ENCODE measurements around the gene LAMP1.
"Not testable (repeated sequence)": the region's sequence is repeated elsewhere in the genome, so short reads cannot be mapped to it uniquely, and the experiment has no call there.

LAMP1 gene

DNA sequence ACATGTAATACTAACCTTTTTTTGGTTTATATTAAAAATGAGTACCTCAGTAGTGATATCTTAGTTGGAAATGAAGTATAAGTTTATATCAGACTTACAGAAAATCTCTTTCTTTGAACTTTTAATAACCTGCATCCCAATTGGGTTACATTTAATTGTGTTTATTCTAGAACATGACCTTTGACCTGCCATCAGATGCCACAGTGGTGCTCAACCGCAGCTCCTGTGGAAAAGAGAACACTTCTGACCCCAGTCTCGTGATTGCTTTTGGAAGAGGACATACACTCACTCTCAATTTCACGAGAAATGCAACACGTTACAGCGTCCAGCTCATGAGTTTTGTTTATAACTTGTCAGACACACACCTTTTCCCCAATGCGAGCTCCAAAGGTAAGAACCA lies 12.4 kb downstream of the LAMP1 start:
- Histone ChIP-seq H3K4me1 (no peaks in the 10 kb centered on the region), H3K4me3 (ENCODE audit: low read depth, low read length) (no peak overlapping the region), H2AFZ (no peak overlapping the region), H3K9ac (no peak overlapping the region), H3K27me3 (ENCODE audit: control insufficient read depth, insufficient read depth, low read length) (no peaks in the 10 kb centered on the region), H3K4me2 (ENCODE audit: low read length) (no peak overlapping the region), H3K36me3 (ENCODE audit: control insufficient read depth, insufficient read depth, low read length) (no peaks in the 10 kb centered on the region), H3K27ac (no peak overlapping the region), H3K9me3 (ENCODE audit: control insufficient read depth, low read length) (no peaks in the 10 kb centered on the region), H3K79me2 (peaks cover 24% of the 10 kb centered on the region)
- TF ChIP-seq, protein P1, sequence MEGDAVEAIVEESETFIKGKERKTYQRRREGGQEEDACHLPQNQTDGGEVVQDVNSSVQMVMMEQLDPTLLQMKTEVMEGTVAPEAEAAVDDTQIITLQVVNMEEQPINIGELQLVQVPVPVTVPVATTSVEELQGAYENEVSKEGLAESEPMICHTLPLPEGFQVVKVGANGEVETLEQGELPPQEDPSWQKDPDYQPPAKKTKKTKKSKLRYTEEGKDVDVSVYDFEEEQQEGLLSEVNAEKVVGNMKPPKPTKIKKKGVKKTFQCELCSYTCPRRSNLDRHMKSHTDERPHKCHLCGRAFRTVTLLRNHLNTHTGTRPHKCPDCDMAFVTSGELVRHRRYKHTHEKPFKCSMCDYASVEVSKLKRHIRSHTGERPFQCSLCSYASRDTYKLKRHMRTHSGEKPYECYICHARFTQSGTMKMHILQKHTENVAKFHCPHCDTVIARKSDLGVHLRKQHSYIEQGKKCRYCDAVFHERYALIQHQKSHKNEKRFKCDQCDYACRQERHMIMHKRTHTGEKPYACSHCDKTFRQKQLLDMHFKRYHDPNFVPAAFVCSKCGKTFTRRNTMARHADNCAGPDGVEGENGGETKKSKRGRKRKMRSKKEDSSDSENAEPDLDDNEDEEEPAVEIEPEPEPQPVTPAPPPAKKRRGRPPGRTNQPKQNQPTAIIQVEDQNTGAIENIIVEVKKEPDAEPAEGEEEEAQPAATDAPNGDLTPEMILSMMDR (IDR thresholded peaks at IDR 0.05), result no peak

DNA sequence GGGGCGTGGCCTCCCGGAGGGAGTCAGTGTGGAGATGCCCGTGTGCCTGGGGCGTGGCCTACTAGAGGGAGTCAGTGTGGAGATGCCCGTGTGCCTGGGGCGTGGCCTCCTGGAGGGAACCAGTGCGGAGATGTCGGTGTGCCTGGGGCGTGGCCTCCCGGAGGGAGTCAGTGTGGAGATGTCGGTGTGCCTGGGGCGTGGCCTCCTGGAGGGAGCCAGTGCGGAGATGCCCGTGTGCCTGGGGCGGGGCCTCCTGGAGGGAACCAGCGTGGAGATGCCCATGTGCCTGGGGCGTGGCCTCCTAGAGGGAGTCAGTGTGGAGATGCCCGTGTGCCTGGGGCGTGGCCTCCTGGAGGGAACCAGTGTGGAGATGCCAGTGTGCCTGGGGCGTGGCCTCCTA lies 17.1 kb downstream of the LAMP1 start:
- not testable (repeated sequence) for H3K4me3 ChIP-seq (ENCODE audit: low read depth, low read length); H3K36me3 ChIP-seq (ENCODE audit: control insufficient read depth, insufficient read depth, low read length); H3K4me1 ChIP-seq; H2AFZ ChIP-seq; H3K4me2 ChIP-seq (ENCODE audit: low read length); H3K27me3 ChIP-seq (ENCODE audit: control insufficient read depth, insufficient read depth, low read length); H3K27ac ChIP-seq; H3K9me3 ChIP-seq (ENCODE audit: control insufficient read depth, low read length); H3K9ac ChIP-seq
- H3K79me2 ChIP-seq, result peaks cover 14% of the 10 kb centered on the region

DNA sequence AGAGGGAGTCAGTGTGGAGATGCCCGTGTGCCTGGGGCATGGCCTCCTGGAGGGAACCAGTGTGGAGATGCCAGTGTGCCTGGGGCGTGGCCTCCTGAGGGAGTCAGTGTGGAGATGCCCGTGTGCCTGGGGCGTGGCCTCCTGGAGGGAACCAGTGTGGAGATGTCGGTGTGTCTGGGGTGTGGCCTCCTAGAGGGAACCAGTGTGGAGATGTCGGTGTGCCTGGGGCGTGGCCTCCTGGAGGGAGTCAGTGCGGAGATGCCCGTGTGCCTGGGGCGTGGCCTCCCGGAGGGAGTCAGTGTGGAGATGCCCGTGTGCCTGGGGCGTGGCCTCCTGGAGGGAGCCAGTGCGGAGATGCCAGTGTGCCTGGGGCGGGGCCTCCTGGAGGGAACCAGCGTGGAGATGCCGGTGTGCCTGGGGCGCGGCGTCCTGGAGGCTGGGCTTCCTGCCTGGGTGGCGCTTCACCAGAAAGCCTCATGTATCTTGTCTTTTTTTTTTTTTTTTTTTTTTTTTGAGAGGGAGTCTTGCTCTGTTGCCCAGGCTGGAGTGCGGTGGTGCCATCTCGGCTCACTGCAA lies 17.9 kb downstream of the LAMP1 start:
- not testable (repeated sequence) for H3K9ac ChIP-seq; H3K36me3 ChIP-seq (ENCODE audit: control insufficient read depth, insufficient read depth, low read length); H3K4me2 ChIP-seq (ENCODE audit: low read length); H2AFZ ChIP-seq; H3K27ac ChIP-seq; H3K4me3 ChIP-seq (ENCODE audit: low read depth, low read length); H3K4me1 ChIP-seq; H3K9me3 ChIP-seq (ENCODE audit: control insufficient read depth, low read length); H3K27me3 ChIP-seq (ENCODE audit: control insufficient read depth, insufficient read depth, low read length)
- H3K79me2 ChIP-seq, result peaks cover 13% of the 10 kb centered on the region

DNA sequence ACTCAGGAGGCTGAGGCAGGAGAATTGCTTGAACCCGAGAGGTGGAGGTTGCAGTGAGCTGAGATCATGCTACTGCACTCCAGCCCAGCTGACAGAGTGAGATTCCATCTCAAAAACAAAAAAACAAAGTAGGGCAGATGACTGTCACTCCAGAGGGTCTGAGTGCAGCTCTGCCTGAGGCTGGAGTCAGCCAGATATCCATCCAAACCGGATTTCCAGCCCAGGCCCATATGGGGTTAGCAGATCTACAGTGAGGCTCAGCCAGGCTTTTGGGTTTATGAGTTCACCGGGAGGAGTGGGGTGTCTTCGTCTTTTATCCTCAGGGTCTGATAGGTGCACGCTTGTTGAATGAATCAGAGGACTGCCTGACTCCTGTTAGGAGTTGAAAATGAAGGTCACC lies 19.0 kb downstream of the LAMP1 start:
- Histone ChIP-seq H3K4me1 (no peaks in the 10 kb centered on the region), H2AFZ (no peak overlapping the region), H3K4me2 (ENCODE audit: low read length) (no peak overlapping the region), H3K9me3 (ENCODE audit: control insufficient read depth, low read length) (no peaks in the 10 kb centered on the region), H3K36me3 (ENCODE audit: control insufficient read depth, insufficient read depth, low read length) (no peaks in the 10 kb centered on the region), H3K9ac (no peak overlapping the region), H3K79me2 (peaks cover 13% of the 10 kb centered on the region), H3K4me3 (ENCODE audit: low read depth, low read length) (no peak overlapping the region), H3K27me3 (ENCODE audit: control insufficient read depth, insufficient read depth, low read length) (no peaks in the 10 kb centered on the region), H3K27ac (no peak overlapping the region)
- TF ChIP-seq, protein P1 (IDR thresholded peaks at IDR 0.05), result no peak

DNA sequence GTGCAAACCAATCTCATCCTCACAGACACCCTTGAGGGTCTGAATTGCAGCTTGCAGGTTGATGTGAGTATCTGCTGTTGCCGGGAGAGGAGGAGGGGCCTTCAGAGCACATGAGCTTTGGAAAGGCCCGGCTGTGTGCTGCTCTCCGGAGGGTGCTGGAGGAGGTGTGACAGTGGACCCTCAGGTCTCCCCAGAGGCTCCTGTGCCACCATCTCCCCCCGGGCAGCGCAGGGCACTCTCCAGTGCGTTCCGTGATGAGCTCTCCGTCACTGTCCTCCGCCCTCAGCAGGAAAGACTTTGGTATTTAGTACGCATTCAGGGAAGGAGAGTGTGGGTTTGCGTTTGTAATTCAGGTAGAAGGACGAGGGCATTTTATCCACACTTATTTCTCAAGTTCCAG lies 20.0 kb downstream of the LAMP1 start:
- TF ChIP-seq, protein P1 (IDR thresholded peaks at IDR 0.05), result no peak
- Histone ChIP-seq H3K79me2 (peaks cover 8% of the 10 kb centered on the region), H3K36me3 (ENCODE audit: control insufficient read depth, insufficient read depth, low read length) (no peaks in the 10 kb centered on the region), H3K4me1 (no peaks in the 10 kb centered on the region), H2AFZ (no peak overlapping the region), H3K4me3 (ENCODE audit: low read depth, low read length) (no peak overlapping the region), H3K27ac (no peak overlapping the region), H3K4me2 (ENCODE audit: low read length) (no peak overlapping the region), H3K27me3 (ENCODE audit: control insufficient read depth, insufficient read depth, low read length) (no peaks in the 10 kb centered on the region), H3K9me3 (ENCODE audit: control insufficient read depth, low read length) (no peaks in the 10 kb centered on the region), H3K9ac (no peak overlapping the region)

DNA sequence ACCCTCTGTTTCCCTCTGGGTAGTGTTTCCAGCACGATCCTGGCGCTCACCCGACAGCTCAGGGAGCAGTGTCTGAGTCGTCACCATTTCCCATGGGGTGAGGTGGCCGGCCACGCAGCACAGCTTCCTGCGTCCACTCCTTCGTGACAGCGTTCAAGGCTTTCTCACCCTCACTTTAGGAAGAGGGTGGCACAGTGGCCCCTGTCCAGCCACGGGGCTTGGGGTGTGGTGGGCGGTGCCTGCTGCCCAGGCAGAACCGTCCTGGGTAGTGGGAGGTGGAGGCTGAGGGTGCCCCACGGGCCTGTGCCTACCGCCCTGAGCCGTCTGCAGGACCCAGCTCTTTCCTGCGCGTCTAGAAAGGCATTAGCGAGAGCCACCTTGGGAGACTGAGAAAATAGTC lies 21.9 kb downstream of the LAMP1 start:
- H3K4me1 ChIP-seq, result no peaks in the 10 kb centered on the region
- TF ChIP-seq, protein P1 (IDR thresholded peaks at IDR 0.05), result no peak
- H3K9ac ChIP-seq, result no peak overlapping the region
- no peak overlapping the region for H2AFZ ChIP-seq
- H3K79me2 ChIP-seq, result peaks cover 2% of the 10 kb centered on the region
- no peak overlapping the region for H3K4me2 ChIP-seq (ENCODE audit: low read length)
- no peak overlapping the region for H3K27ac ChIP-seq
- no peaks in the 10 kb centered on the region for H3K27me3 ChIP-seq (ENCODE audit: control insufficient read depth, insufficient read depth, low read length)
- no peaks in the 10 kb centered on the region for H3K36me3 ChIP-seq (ENCODE audit: control insufficient read depth, insufficient read depth, low read length)
- H3K4me3 ChIP-seq (ENCODE audit: low read depth, low read length), result no peak overlapping the region
- H3K9me3 ChIP-seq (ENCODE audit: control insufficient read depth, low read length), result no peaks in the 10 kb centered on the region
